HG02763 (cell line): ENCODE results near the gene ASPG.

Source experiments
- ATAC-seq: cut with Tn5 transposase; IDR thresholded peaks from one replicate; pipeline ENCODE4 v1.9.1; 2021; ENCODE audit warnings: mild to moderate bottlenecking, moderate library complexity; ENCODE audit not compliant: unreplicated experiment

The ASPG gene

DNA sequence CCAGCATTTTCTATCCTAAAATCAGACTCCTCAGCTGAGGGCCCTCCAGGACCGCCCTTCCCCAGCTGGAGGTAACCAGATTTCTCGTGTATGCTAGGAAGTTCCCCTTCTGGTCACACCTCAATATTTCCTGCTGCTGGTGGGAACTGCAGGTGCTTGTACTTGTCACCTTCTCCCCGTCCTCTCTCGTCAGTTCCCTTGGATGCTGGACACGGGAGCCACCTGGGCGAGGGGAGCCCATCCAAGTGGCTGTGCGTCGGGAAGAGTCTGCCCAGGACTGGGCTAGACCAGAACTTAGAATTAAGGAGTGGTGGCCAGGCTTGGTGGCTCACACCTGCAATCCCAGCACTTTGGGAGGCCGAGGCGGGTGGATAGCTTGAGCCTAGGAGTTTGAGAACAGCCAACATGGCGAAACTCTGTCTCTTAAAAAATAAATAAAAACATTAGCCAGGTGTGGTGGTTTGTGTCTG is 29.7 kb downstream of the ASPG start:
- no peak for ATAC-seq

DNA sequence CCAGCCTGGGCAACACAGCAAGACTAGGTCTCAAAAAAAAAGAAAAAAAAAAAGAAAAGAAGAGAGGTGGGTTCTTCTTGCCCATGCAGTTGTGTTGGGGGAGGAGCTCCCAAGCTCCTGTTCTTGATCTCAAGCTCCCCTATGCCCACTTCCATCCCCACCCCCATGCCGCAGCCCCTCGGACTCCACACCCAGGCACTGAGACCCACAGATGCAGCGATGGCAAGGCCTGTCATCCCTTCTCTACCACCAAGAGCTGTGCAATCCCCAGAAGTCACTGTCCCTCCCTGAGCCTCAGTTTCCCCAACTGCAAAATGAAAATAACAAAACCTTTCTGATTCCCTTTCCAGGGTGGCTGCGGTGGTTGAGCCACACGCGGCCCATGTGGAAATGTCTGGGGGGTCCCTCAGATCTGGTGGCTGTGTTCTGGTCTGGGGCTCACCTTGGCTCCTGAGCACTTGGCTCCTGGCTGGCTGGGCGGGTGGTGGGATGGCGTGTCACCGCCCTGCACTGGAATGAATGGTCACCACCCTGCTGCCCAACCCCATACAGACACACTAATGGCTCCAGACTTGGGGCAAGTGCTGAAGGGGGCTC is 30.3 kb downstream of the ASPG start:
- ATAC-seq, result no peak

DNA sequence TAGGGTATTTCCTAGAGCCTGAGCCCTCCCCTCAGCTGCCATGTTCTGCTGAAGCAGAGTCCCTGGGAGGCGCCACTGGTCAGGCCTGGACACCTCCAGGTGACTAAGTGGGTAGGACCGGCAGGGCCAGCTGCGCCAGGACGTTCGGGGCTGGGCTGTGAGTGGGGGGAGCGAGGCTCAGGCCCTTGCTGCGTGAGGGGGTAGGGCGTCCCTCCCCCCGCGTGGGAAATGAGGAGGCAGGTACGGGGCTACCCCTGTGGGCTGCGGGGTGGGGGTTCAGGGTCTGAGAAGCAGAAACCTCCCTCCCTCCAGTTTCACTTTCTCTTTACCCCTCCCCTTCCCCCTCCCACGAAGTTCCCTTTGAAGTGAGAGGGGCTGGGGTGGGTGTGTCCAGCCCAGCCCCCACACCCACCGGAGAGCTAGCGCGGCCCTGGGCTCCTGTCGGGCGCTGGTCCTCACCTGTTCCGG is 30.8 kb downstream of the ASPG start:
- ATAC-seq, result no peak

DNA sequence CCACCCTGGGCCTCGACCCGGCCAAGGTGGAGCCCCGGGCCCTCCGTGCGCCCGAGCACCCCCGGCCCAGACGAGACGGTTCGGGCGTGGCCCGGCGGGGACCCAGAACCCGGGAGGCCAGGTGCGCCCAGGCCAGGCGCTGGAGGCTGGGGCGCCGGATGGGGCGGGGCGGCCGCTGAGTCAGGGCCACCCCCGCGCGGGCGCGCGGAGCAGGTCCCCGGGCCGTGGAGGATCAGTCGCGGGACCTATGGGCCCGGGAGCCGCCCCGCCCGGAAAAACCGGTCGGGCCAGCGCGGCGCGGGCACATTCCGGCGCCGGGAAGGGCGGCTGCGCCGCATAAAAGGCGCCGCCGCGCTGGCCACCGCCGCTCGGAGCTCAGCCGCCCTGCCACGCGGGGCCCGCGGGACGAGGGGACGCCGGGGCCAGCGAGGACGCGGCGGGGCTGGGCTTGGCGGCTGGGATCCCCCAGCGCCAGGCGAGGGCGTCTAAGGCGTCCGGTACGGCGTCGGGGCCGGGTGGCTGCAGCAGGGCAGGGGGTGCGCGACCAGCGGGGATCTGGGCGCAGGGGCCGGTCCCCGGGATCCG is 31.3 kb downstream of the ASPG start:
- ATAC-seq, result no peak

DNA sequence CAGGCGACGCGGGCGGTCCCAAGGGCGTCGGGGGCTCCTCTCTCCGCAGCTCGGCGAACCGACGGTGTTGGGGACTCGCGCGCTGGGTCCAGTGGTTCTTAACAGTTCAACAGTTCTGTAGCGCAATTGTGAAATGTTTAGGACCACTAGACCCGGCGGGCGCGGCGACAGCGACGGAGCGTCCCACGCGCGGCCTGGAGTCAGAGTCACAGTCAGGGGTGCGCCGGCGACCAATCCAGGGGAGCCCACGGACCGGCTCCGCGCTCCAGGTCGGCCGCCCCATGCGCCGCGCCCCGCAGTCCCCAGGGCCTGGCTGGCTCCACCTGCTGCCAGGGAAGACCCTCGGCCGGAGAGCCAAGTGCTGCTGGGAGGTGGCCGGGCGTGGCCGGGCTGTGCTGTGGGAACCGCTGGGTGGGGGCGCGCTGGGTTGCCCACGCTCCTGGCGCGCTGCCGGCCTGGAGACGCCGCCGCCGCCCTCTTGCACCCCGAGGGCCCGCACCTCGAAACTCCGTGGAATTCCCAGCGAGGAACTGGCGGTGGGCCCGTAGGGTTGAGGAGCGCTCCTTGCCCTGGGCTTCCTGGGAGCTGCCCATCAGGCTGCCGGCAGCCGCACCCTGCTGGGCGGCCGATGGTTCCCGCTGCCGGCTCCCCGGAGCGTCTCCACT is 32.0 kb downstream of the ASPG start:
- ATAC-seq, result no peak

DNA sequence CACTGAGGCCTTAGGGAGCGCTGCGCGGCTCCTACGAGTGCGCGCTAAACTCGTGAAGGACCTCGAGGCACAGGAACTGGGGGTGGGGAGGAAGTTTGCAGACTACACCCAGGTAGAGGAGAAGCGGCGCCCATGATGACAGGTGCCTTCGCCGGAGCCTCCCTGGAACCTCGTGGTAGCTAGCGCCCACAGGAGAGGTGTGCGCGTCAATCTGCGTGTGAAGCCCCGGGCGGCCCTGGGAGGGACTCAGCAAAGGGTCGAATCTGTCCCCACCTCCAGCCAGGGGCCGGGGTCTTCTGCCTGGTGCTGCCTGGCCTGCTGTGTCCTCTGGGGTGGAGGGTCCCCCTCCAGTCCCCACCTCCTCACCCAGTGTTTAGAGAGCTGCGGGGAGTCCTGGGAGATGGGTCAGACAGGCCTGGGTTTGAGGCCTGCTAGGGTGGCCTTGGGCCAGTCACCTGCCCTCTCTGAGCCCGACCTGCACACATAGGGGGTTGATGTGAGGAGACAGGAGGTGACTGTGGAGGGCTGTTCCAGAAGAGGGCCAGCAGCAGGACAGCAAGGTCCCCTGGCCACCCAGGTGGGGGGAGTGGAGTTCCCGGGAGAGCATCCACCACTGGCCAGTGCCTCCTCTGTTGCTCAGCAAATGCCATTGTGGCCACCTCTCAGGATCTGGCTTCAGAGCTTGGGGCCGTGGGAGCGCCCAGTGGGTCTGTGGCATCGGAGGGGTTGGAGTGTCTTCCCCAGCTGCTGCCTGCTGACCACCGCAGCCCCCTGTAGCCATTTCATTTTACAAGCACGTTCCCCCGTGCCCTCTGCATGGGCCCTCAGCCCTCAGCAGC is 32.7 kb downstream of the ASPG start:
- ATAC-seq, result no peak

DNA sequence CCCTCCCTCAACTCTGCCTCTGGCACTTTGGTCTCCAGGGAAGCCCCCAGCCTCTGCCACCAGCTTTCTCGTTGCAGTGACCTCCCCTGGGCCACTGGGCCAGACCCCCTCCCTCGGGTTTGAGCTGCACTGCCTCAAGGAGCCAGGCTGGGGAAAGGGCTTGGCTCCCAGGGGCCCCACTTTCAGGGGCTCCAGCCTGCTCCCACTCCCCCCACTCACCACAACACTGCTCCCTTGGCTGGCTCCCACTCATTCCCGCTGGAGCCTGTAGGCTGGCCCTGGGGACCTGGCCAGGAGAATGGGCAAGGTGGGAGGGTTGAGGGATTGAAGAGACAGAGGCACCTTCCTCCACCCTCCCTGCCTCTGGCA is 33.6 kb downstream of the ASPG start:
- no peak for ATAC-seq

DNA sequence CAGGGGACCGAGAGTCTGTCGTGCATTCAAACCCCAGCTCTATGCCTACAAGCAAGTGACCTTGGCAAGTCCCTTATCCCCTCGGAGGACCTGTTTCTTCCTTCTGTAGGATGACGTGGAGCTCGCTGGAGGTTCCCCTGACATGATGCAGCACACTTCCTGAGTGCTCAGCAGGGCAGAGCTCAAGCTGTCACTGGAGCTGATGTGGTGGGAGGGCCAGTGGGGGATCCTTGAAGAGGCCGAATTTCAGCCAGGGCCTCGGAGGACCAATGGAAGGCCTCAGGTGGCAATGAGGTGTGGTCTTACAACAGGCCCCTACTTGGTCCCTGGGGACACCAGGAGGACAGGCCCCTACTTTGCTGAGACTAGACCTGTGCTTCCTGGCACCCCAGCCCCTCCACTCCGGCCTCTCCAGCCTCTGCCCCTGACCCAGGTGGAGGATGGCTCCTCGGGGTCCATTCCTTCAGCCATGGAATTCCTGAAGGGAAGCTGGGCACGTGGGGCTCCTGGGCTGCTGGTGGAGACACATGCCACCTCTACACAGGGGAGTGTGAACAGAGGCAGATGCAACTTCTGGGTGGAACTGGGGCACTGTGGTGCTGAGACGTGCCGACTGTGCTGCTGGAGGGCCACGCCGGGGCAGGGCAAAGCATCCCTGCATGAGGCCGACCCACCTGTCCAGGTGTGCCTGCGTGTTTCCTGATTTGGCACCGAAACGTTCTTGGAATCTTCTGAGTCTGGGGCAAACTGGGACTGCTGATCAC is 34.2 kb downstream of the ASPG start:
- ATAC-seq, result no peak

DNA sequence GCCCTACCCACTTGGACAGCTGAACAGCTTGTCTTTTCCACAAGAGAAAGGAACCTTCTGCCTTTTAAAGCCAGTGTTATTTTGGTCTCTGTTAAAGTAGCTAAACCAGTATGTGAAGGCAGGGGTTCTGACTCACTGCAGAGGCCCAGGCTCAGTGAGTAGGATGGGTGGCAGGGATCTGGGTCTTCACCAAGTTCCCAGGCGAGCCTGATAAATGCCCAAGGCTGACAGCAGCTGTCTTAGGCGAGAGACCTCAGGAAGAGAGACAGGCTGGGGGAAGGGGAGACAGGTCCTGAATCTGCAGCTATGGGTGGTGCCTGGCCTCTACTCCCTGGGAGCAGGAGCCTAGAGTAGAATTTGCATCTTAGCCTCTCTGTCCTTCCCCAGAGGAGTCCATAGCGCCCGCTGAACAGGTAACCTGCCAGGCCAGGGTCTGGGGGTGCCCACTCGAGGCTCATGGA is 34.8 kb downstream of the ASPG start:
- no peak for ATAC-seq

DNA sequence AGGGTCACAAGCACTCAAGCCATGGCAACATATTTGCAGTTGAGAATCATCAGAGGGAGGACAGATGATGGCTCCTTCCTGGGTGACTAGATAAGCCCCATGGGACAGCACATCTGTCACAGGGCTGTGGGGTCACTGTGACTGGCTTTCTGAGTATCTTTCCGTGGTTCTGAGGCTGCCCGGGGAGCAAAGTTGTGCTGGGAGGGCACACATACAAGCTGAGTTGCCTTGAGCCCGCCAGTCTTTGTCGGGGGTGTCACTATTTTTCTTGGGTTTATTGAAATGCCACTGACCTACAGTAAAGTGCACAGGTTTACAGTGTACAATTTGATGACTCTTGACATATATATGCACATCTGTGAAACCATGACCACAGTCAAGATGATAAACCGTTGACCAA is 35.6 kb downstream of the ASPG start:
- no peak for ATAC-seq

DNA sequence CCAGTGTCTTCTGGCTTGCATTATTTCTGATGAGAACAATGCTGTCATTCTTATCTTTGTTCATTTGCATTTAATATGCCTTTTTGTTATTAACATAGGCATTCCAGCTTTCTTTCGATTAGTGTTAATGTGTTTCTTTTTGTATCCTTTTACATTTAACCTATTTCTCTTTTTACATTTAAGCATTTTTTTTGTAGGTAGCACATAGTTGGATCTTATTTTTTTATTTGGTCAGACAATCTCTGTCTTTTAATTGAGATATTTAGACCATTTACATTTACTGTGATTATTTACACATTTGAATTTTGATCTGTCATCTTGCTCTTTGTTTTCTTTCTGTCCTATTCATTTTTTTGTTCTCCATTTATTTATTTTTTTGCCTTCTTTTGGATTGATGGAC is 38.4 kb downstream of the ASPG start:
- ATAC-seq, result no peak

DNA sequence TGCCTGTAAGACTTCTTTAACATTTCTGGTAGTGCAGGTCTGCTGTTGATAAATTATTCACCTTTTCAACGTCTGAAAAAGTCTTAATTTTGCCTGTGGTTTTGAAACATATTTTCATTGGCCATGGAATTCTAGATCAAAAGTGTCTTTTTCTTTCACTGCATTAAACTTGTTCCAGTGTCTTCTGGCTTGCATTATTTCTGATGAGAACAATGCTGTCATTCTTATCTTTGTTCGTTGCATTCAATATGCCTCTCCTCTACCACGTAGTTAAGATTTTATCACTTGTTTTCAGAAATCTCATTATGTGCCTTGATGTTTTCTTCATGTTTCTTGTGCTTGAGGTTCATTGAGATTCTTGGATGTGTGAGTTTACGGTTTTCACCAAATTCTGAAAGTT is 39.5 kb downstream of the ASPG start:
- ATAC-seq, result no peak

DNA sequence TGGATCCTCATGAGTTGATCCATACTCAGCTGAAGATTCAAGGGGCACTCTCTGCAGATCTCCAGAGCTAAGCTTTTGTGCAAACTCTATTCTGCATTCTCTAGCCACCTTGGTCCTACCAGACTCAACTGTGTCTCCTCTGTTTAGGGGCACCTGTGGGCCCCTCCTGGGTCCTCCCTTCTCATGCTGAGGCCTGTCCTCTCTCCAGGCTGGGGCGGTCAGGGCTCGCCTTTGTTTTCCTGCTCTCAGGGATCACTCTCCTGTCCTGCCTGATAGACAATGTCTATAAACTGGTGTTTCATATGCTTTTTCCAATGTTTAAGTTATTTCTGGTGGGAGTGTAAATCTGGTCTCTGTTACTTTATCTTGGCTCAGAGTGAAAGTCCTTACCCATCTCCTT is 41.3 kb downstream of the ASPG start:
- no peak for ATAC-seq

DNA sequence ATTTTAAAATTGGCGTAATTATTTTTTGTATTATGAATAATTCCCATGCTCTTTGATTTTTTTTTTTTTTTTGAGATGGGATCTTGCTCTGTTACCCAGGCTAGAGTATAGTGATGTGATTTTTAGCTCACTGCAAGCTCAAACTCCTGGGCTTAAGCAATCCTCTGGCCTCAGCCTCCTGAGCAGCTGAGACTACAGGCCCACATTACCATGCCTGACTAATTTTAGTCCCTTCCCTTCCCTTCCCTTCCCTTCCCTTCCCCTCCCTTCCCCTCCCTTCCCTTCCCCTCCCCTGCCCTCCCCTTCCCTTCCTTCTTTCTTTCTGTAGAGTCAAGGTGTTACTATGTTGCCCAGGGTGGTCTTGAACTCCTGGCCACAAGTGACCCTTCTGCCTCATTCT is 43.5 kb downstream of the ASPG start:
- no peak for ATAC-seq

DNA sequence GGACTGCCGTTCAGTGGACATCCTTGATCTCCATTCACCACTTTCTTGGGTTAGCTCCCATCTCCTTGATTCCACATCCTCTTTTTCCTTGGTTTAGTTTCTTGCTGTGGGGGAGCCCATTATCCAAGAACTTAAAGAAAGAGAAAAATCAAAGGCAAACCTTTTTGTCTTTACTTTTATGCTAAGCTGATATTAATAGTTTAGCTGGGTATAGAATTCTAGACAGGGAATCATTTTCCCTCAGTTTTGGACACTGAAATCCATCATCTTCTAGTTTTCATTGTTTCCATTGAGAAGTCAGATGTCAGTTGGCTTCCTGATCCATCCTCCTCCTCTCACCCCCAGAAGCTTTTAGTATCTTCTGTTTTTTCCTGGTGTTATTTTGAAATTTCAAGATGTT is 44.1 kb downstream of the ASPG start:
- ATAC-seq, result no peak

DNA sequence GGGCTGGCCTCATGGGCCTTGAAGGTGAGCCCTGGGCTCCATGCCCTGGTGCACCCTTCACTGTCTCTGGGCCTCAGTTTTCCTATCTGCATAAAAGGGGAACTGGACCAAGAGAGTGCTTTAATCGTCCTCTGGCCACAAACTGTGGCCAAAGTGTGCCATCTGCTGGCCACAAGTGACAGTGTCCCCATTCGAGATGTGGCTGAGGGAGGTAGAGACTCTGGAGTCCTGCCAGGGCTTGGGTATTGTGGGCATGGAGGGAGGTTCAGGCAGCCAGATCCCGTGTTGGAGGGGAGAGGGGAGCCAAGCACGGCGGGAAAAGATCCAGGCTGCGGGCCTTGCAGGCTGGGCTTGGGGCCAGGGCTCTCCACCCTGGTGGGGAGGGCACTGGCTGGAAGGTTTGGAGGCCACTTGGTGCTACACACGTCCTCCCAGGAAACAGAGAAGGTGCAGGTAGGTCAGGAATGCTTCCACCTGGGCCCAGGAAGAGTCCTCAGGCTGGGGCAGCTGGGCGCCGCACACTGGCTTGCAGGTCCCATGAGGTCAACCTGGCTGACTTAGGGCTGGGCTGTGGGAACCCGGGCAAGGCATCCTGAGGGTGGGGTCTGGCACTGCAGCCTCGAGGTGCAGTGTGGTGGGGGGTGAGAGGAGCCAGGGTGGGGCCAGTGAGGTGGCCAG is 45.6 kb downstream of the ASPG start:
- ATAC-seq, result no peak

DNA sequence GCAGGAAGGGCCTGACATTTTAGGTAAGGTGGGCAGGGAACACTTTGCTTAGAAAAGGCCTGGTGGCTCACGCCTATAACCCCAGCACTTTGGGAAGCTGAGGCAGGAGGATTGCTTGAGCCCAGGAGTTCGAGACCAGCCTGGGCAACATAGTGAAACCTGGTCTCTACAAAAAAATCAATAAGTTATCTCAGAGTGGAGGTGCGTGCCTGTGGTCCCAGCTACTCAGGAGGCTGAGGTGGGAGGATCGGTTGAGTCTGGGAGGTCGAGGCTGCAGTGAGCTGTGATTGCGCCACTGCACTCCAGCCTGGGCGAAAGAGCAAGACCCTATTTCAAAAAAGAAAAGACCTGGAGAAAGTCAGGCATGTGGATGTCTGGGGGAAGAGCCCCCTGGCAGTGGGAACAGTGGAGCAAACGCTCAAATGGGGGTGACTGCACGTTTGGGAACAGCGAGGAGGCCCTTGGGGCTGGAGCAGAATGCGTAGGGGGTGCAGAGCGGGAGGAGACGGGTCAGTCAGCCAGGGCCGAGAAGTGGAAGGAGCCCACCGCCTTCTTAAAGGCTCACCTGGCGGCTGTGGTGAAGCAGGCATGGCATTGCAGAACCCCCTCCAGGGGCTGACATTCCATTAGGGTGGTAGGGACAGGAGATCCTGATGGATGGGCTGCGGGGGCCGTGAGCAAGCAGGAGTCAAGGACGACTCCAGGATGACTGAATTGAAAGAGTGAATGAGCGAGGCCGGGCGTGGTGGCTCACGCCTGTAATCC is 46.6 kb downstream of the ASPG start:
- no peak for ATAC-seq

DNA sequence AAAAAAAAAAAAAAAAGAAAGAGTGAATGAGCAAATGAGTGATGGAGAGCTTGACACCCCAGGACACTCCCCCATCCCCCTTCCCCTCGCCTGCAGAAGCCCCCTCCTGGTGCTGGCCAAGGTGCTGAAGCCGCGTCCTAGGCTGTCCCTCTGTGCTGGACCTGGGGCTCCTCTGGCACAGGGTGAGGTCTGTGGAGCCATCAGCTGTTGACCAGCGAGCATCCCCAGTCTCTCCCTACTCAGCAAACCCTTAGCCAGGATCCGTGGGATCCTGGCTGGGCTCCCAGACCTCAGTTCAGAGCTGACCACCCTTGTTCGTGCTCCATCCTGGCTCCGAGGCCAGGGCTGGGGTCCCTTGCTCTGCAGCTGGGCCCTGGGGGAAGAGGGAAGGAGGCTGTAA is 47.5 kb downstream of the ASPG start:
- no peak for ATAC-seq

DNA sequence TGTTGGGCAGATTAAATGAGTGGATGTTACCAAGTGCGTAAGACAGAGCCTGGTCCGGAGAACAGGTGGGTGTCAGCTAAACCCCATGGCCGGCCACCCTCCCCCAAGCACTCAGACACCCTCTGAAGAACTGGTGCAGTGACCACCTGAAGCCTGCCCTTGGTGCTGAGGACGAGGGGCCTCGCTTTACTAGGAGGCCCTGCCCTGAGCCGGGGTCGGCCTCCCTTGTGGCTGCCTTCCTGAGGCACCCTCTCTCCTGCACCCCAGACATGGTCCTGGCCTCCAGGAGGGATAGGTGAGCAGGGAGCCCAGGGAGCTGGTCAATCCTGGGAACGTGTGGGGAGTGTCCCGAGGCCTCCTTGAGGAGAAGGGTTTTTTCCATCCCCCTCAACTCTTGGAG is 48.0 kb downstream of the ASPG start:
- ATAC-seq, result no peak
